ENCODE data around the gene TREH.
"Not testable (repeated sequence)": the region's sequence is repeated elsewhere in the genome, so short reads cannot be mapped to it uniquely, and the experiment has no call there.

The TREH gene

DNA sequence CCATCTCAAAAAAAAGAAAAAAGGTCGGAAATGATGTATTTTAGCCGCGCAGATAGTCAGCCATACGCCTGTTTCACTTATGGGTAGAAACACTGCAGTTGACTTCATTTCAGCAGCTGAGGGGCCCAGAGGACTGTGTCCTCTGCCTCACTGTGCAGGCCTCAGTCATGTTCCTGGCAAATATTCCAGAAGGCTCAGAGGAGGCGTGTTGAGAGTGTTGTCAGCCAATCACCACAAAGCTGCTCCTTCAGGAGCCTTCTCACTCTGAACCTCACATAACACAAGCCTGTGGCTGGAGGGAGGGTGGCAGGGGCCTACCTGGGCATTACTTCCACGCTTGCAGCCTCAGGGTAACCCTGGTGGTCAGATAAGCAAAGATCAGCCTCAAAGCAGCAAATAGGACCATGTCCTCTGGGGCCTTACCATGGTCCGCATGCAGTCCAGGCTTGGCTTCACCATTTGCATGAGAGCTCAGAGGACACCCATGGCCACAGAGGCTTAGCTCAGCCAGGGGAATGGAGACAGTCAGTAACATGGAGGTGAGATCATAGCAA is 17.3 kb upstream of the TREH start:
- no peak for DNase-seq (ENCODE audit: low read depth)

DNA sequence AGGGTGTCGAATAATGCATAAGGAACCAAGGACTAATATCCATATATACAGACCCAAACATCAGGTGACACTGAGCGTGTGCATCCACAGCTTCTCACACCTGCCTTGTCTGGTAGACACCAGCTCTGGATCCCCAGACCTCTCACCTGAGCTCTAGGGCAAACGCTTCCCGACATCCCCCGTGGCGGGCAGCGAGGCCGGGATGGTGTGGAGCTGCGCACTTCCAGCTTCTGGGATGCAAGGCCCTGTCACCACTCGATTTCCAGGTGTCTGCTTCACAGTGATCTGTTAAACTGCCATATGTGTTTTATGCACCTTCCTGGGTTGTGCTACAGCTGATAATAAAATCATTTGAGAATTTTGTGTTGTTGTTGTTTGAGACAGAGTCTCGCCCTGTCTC is 15.3 kb upstream of the TREH start:
- no peak for DNase-seq (ENCODE audit: low read depth)

DNA sequence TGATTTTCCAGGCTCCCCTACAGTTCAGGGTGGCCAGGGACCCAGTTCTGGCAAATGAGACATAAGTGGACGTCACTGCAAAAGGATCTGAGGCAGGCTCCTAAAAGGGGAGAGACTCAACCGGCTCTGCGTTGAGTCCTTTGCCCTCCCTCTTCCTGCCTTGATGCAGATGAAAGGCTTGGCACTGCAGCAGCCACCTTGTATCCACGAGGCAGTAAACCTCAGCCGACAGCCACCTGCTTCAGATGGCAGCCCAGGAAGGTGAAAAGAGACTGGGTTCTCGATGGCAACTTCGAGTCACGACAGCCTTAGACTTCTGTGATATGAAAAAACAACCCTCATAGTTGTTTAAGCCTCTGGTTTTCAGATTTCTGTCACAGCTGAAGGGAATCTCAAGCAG is 14.7 kb upstream of the TREH start:
- DNase-seq (ENCODE audit: low read depth) = no peak

DNA sequence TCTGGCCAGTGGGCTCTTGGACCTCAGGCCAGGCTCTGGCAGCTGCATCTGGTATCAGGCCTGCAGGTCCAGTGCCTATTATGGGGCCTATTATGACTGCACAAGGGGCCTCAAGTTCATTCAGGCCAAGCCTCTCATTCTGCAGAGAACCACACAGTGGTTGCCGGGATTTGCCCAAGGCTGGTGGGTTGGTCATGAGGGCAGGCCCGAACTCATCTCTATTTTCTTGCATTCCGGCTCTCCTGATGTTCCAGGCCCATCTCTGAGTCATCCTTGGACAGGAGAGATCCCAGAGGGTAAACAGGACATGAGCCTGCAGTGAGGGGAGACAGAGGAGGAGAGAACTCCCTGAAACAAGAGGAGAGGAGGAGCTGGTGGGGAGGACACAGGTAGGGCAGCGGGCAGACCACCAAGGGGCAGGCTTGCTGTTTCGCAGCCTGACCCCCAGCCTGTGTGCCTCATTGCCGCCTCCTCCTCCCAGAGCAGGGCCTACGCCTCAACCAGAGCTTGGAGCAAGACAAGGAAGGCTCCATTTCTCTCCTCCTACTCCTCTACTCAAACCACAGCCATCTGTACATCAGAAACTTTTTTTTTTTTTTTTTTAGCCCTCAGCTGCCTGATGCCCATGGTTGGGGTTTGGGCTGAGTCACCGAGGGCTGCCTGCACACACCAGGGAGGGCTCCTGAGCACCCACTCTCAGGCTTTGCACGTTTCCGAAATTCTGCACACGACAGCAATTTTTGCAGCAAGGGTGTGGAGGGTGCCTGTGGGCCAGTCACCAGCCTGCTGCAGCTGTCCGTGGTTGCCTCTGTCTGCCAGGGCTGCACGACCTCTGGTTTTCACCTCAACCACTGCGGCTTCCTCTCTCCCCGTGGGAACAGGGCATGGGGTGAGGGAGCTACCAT is 12.7 kb upstream of the TREH start:
- peak; percentile 75 for DNase-seq (ENCODE audit: low read depth)

DNA sequence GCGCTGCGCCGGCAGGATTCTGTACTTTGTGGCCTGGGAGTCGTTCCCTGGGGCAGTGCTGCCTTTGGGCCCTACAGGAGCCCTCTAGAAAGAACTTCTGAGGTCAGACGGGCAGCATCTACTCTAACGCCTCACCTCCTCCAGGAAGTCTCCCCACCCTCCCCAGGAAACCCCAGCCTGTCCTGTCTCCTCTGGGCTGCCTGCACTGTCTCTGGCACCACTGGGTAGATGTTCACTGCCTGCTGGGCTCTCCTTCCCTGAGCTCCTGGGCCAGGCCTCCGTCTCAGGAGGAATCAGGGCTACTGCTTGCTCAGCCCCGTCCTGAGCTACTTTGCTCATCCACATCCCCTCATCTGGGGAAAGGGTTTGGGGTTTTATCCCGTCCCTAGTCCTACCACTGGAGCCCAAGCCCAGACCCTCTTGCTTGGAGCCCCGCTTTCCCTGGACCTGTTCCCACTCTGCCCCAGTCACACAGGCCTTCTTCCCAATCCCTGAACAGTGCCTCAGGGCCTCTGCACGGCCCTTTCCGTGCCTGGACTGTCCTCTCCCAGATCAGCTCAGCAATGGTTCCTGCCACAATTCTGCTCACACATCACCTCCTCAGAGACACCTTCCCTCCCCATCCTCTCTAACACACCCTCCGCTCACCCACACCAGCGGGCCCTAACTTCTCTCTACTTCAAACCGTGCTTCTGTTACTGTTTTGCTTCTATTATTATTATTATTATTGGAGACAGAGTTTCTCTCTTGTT is 11.3 kb upstream of the TREH start:
- no peak for DNase-seq (ENCODE audit: low read depth)

DNA sequence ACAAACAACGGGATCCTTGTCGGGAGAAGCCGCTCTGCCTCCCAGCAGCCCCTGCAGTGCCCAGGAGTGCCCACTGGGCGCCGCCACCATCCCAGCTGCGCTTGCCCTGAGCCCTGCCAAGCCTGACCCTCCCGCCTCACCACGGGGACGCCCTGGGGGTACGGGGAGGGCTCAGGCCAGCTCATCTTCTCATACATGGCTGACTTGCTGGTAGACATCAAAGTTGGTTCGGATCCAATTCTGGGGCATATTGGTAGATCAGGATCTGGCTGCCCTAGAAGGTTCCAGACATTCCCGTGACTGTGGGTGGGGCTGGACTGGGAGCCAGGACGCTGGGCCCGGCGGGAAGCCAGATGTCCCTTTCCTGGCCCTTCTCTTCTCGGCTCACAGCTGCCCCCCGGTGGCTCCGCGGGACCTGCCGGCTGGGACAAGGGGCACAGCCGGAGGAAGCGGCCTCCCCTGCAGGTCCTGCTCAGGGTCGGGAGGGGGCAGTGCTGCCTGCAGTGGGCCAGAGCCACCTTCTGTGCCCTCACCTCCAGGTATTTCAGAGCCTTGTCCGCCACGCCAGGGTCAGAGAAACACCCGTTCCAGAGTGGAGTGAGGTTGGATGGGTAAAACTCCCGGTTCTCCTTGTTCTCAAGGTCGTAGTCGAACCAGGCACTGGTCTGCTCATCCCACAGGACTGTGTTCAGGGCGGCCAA is 10.6 kb upstream of the TREH start:
- DNase-seq (ENCODE audit: low read depth) = peak; percentile 87

DNA sequence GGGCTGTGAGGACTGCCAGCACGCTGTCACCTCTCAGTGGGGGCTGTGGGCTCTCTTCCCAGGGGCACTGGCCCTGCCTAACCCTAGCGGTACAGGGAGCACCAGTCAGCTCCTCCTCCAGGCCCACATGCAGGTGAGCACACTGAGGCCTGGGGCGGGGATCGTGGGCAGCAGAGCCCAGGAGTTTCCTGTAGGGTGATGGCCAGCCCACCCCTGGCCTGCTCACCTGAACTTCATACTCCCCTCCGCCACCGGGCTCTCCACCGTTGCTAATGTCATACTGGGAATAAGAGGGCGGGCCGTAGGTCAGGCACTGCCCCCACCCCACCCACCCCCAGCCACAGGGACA is 10.0 kb upstream of the TREH start:
- DNase-seq (ENCODE audit: low read depth) = no peak

DNA sequence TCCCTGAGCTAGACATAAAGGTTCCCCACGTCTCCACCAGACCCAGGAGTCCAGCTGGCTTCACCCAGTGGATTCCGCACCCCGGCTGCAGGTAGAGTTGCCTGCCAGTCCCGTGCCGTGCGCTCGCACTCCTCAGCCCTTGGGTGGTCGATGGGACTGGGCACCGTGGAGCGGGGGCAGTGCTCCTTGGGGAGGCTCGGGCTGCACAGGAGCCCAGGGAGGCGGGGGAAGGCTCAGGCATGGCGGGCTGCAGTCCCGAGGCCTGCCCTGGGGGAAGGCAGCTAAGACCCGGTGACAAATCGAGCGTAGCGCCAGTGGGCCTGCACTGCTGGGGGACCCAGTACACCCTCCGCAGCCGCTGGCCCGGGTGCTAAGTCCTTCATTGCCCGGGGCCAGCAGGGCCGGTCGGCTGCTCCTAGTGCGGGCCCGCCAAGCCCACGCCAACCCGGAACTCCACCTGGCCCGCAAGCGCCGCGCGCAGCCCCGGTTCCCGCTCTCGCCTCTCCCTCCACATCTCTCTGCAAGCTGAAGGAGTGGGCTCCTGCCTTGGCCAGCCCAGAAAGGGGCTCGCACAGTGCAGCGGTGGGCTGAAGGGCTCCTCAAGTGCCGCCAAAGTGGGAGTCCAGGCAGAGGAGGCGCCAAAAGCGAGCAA is 9.5 kb upstream of the TREH start:
- no peak for DNase-seq (ENCODE audit: low read depth)

DNA sequence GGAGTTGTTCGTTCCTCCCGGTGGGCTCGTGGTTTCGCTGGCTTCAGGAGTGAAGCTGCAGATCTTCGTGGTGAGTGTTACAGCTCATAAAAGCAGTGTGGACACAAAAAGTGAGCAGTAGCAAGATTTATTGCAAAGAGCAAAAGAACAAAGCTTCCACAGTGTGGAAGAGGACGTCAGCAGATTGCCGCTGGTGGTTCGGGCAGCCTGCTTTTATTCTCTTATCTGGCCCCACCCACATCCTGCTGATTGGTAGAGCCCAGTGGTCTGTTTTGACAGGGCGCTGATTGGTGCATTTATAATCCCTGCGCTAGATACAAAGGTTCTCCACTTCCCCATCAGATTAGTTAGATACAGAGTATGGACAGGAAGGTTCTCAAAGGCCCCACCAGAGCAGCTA is 8.9 kb upstream of the TREH start:
- not testable (repeated sequence) for DNase-seq (ENCODE audit: low read depth)

DNA sequence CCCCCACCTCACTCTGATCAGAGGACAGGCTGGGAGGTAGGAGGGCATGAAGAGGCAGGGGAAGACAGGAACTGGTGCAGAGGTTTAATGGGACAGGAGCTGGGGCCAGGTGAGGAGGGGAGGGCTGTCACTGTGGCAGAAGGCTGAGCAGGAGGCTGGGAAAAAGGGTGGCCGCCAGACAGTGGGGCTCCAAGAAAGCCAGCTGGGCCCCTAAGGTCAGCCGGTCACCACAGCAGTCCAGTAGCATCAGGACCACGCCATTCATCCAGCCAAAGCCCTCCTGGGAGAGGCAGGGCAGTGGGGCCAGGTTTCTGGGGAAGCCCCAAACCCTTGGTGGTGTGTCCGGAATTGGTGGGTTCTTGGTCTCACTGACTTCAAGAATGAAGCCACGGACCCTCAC is 8.5 kb upstream of the TREH start:
- DNase-seq (ENCODE audit: low read depth) = no peak

DNA sequence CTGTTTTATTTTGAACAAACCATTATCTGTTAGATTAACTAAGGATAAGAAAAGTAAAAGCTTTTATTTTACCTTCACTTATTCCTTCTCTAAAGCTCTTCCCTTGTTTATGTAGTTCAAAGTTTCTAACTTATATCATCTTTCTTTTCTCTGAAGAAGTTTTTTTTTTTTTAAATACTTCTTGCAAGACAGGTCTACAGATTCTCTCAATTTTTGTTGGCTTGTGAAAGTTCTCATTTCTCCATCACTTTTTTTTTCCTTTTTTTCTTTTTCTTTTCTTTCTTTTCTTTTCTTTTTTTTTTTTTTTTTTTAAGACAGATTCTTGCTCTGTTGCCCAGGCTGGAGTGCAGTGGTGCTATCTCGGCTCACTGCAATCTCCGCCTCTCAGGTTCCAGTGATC is 4.7 kb upstream of the TREH start:
- no peak for DNase-seq (ENCODE audit: low read depth)

DNA sequence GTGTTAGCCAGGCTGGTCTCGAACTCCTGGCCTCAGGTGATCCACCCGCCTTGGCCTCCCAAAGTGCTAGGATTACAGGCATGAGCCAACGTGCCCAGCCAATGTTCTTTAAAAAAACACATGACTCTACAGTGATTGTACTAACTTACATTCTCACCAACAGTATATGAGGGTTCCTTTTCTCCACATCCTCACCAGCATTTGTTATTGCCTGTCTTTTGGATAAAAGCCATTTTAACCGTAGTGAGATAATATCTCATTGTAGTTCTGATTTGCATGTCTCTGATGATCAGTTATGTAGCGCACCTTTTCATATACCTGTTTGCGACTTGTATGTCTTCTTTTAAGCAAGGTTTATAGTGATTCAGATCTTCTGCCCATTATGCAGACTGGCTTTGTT is 3.5 kb upstream of the TREH start:
- not testable (repeated sequence) for DNase-seq (ENCODE audit: low read depth)

DNA sequence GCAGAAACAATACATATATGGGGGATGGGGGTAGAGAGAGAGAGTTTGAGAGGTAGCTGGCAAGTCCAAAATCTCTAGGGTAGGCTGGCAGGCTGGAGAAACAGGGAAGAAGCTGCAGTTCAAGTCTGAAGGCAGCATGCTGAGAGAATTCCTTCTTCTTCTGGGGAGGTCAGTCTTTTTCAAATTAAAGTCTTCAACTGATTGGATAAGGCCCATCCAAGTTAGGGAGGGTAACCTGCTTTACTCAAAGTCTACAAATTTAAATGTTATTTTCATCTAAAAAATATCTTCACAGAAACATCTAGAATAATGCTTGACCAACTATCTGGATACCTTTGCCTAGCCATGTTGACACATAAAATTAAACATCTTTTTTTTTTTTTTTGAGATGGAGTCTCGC is 2.9 kb upstream of the TREH start:
- no peak for DNase-seq (ENCODE audit: low read depth)

DNA sequence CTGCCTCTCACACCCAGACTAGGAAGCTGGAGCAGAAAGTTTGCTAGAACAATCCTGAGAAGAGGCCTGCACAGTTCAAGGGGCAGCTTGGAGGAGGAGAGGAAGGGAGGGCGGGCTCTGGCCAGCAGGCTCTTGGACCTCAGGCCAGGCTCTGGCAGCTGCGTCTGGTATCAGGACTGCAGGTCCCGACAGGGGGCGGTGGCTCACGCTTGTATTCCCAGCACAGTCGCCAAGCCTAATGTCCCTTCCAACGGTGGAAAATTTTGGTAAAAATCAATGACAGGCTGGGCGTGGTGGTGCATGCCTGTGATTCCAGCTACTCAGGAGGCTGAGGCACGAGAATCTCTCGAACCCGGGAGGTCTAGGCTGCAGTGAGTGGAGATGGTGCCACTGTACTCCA is 542 bp downstream of the TREH start:
- DNase-seq (ENCODE audit: low read depth) = peak; percentile 32

DNA sequence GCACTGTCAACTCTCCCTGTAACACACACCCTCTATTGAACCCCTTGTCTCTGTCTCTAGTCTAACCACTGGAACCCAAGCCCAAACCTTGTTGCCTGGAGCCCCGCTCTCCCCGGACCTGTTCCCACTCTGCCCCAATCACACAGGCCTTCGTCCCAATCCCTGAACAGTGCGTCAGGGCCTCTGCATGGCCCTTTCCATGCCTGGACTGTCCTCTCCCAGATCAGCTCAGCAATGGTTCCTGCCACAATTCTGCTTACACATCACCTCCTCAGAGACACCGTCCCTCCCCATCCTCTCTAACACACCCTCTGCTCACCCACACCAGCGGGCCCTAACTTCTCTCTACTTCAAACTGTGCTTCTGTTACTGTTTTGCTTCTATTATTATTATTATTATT is 1.5 kb downstream of the TREH start:
- no peak for DNase-seq (ENCODE audit: low read depth)

DNA sequence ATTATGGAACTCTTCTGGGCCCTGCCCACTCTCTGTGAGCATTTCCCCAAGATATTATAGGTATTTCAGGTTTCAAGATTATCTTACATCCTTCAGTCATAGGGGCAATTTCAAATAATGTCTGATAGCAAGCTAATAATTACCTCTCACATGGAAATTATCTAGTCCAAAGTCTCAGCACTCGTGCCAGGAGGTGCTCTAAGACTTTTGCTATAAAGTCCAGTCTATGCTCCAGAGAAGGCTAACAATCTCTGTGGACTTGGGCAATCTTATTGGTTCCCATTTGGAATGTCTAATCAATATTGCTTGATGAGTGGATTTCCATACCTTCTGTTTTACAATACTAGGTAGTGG is 5.4 kb downstream of the TREH start:
- no peak for DNase-seq (ENCODE audit: low read depth)

DNA sequence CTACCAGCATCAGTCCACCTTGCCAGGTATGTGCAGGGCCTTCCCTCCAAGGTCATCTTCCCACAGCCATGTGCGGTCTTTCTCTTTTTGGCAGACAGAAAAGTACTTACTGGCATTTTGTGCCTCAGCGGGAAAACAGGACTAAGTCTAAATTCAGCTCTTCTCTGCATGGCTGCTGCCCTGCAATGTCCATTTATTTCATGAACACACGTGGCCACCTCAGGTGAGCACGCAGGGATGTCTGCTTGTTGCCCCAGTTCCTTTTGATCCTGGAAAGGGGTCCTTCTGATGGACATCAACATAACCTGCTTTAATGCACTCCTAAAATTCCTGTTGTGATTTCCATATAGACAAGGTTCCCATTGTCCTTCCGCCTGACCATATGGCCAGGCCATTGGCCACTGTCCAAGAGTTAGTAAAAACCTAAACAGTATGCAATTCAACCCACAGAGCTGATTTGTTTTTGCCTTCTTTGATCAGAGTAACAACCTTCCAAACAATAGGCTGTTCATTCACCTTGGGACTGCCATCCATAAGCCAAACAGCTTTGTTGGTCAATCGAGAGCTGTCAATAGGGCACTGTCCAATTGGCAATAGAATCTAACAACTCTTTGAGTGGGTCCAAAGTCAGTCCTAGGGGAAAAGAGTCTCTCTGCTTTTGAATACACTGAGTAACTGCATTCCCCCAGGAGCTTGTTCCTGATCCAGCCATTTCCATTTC is 5.9 kb downstream of the TREH start:
- DNase-seq (ENCODE audit: low read depth) = no peak

DNA sequence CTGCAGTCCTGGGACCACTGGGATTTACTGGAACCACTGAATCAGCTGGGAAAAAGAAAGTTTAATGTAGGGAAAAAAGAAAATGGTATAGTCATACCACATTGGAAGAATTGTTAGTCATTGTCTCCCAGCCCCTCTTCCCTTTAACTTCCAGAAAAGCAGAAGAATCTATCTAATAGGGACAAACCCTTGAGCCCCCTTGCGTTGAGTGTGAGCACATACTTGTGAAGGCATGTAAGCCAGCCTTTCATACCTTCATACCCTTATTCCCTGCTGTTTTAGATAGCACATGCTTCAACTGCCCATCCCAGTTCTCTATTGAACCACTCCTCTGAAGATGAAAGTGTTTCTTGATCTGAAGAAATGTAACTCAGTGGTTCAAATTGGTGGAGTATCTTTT is 6.6 kb downstream of the TREH start:
- DNase-seq (ENCODE audit: low read depth) = peak; percentile 60

DNA sequence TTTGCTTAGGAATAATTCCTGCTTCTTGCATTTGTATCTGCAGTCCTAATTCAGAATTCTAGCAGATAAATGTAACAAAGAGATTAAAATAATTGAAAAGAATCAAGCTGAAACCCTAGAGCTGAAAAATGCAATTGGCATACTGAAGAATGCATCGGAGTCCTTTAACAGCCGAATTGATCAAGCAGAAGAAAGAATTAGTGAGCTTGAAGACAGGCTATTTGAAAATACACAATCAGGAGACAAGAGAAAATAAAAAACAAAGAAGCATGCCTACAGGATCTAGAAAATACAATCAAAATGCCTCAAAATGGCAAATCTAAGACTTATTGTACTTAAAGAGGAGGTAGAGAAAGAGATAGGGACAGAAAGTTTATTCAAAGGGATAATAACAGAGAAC is 8.2 kb downstream of the TREH start:
- no peak for DNase-seq (ENCODE audit: low read depth)

DNA sequence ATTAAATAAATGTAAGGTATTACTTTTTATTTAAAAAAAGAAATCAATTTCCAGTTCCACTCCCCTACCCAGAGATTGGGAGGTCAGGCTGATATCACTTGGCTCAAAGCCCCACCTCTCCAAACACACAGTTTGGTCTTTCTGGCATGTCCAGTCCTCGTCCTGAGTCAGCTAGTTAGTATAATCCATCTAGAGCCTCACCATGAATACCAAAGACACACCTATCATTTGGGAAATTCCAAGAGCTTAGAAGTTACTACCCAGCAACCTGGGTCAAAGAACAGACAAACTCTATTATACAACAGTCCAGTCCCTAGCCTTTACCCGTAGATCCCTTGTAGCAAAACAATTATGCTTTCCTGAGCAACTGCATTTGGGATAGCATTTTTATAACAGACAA is 9.4 kb downstream of the TREH start:
- no peak for DNase-seq (ENCODE audit: low read depth)

DNA sequence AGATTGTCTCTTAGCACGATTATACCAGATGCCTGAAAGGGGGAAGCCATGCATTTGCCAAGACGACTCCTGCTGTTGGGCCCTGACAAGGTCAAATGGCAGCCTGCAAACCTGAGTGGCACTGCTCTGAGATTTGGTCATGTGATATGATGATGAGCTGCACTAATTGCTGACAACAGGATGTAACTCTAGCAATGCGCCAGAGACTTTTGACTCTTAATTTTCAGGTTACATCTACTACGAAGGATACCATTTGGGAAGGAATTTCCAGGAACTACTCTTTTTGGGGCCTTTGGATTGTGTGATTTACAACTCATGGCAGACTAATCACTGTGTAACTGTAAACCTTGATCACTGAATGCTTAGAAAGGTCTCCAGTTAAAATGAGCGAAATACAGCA is 13.1 kb downstream of the TREH start:
- no peak for DNase-seq (ENCODE audit: low read depth)

DNA sequence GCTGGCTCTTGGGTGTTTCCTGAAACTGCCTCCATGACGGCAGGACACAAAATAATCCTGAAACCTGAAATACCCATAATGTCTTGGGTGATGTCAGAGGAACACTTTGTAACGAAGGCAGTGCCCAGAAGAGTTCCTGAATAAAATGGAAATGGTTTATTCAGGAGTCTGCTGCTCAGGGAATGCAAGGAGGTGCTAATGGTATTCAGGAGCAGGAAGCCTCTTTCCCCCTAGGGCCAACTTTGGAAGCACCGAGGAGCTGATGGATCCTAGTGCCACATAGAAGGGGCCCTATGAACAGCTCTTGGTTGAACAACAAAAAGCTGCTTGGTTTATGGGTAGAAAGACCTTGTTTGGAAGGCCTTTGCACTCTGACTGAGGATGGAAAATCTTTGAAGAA is 15.5 kb downstream of the TREH start:
- DNase-seq (ENCODE audit: low read depth) = no peak
